ENCODE measurements around the gene ATR. TPM values are rescaled to one million over a fixed set of nuclear protein-coding genes. Genes with fewer than 3 reads are reported as not detected.

Gene ATR
- total RNA-seq, 1 experiment from 2014 or later: 74.4 TPM

DNA sequence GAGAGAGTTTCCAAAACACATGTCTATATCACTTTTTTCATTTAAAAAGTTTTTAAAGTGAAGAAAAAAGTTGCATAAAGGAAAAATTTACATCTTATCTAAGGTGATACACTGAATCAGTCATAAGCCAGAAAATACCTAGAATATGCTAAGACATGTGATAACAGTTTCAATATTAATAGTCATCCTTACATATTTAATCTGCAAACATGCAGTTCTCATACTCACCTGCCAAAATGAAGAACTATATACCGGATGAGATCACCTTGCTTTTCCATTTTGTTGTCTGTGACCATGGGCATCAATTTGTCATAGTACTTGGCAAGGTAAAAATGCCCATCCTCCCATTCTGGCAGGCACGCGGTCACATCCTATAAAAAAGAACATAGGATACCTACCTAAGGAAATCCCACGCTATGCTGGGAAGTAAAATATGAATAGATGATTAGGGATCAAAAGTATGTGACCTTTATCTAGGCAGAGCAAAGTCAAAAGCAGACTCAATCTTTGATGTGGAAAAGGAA, 93.6 kb downstream of the ATR start:
- Histone ChIP-seq H3K79me2 (ENCODE audit: low read length) (no peaks in the 10 kb centered on the region), H3K27ac (ENCODE audit: low read length) (no peak overlapping the region), H3K36me3 (ENCODE audit: insufficient read depth, low read length) (peaks cover 80% of the 10 kb centered on the region), H2AFZ (ENCODE audit: low read length) (no peak overlapping the region), H3K27me3 (ENCODE audit: low read length) (no peaks in the 10 kb centered on the region), H3K4me3 (ENCODE audit: low read length) (no peak overlapping the region), H3K9me3 (ENCODE audit: low read length) (peaks cover 15% of the 10 kb centered on the region), H3K9ac (ENCODE audit: low read length) (no peak overlapping the region), H3K4me2 (ENCODE audit: low read depth, low read length, poor library complexity, severe bottlenecking) (no peak overlapping the region), H3K4me1 (ENCODE audit: low read length) (no peaks in the 10 kb centered on the region), H3K9me2 (replicated peaks; ENCODE audit: insufficient read depth, low read length) (no peaks in the 10 kb centered on the region), H4K20me1 (ENCODE audit: insufficient read depth, low read depth, low read length) (no peaks in the 10 kb centered on the region)
- DNase-seq: no peak

DNA sequence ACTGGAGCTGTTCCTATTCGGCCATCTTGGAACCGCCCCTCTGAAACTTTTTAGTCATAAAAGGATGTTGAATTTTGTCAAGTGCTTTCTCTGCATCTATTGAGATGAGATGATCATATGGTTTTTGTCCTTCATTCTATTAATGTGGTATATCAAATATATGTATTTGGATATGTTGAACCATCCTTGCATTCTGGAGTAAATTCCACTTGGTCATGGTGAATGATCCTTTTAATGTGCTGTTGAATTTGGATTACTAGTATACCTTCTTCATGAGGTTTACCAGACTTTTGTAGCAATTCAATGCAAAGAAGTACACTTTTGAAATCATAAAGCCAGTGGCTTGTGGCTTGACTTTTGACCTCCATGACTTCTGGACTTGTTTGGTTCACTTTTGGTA, 97.3 kb downstream of the ATR start:
- Histone ChIP-seq H3K9ac (ENCODE audit: low read length) (no peak overlapping the region), H4K20me1 (ENCODE audit: insufficient read depth, low read depth, low read length) (no peaks in the 10 kb centered on the region), H3K4me2 (ENCODE audit: low read depth, low read length, poor library complexity, severe bottlenecking) (no peak overlapping the region), H3K36me3 (ENCODE audit: insufficient read depth, low read length) (peaks cover 49% of the 10 kb centered on the region), H2AFZ (ENCODE audit: low read length) (no peak overlapping the region), H3K4me3 (ENCODE audit: low read length) (no peak overlapping the region), H3K9me3 (ENCODE audit: low read length) (peaks cover 15% of the 10 kb centered on the region), H3K27ac (ENCODE audit: low read length) (no peak overlapping the region), H3K4me1 (ENCODE audit: low read length) (no peaks in the 10 kb centered on the region), H3K9me2 (replicated peaks; ENCODE audit: insufficient read depth, low read length) (no peaks in the 10 kb centered on the region), H3K27me3 (ENCODE audit: low read length) (no peaks in the 10 kb centered on the region), H3K79me2 (ENCODE audit: low read length) (no peaks in the 10 kb centered on the region)
- no peak for DNase-seq

DNA sequence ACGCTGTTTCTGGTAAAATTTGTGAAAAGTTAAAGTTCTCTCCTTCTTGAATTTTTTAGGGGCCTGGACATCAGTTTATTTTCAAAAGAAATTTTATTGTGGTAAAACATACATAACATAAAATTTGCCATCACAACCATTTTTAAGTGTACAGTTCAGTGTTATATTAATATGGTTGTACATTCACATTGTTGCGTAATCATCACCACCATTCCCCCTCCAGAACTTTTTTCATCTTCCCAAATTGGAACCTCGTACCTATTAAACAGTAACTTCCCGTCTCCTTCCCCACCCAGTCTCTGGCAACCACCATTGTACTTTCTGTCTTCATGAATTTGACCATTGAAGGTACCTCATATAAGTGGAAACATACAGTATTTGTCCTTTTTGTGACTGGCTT, 107.7 kb downstream of the ATR start:
- no peaks in the 10 kb centered on the region for H3K27me3 ChIP-seq (ENCODE audit: low read length)
- no peak overlapping the region for H3K9ac ChIP-seq (ENCODE audit: low read length)
- no peaks in the 10 kb centered on the region for H3K79me2 ChIP-seq (ENCODE audit: low read length)
- no peak overlapping the region for H2AFZ ChIP-seq (ENCODE audit: low read length)
- H3K27ac ChIP-seq (ENCODE audit: low read length): no peak overlapping the region
- DNase-seq: no peak
- H3K4me3 ChIP-seq (ENCODE audit: low read length): no peak overlapping the region
- H3K36me3 ChIP-seq (ENCODE audit: insufficient read depth, low read length): peaks cover 10% of the 10 kb centered on the region; the same call in 1 of the 2 replicates
- no peak overlapping the region for H3K4me2 ChIP-seq (ENCODE audit: low read depth, low read length, poor library complexity, severe bottlenecking)
- H3K9me3 ChIP-seq (ENCODE audit: low read length): no peaks in the 10 kb centered on the region
- no peaks in the 10 kb centered on the region for H4K20me1 ChIP-seq (ENCODE audit: insufficient read depth, low read depth, low read length)
- H3K9me2 ChIP-seq (replicated peaks; ENCODE audit: insufficient read depth, low read length): no peaks in the 10 kb centered on the region
- peaks cover 5% of the 10 kb centered on the region; the same call in 1 of the 2 replicates for H3K4me1 ChIP-seq (ENCODE audit: low read length)

DNA sequence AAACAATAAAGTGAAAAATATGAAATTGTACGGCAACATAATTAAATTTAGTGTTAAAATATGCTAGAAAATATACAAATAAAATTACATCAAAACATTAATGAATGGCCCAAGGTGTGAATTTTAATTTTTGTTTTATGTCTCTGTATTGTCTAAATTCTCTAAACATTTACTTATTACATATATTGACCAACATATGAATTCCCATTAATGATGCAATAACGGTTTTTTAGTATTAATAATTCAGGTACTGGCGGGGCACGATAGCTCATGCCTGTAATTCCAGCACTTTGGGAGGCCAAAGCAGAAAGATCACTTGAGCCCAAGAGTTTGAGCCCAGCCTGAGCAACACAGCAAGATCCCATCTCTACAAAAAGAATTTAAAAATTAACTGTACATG, 110.1 kb downstream of the ATR start:
- Histone ChIP-seq H3K9ac (ENCODE audit: low read length) (no peak overlapping the region), H3K9me3 (ENCODE audit: low read length) (no peaks in the 10 kb centered on the region), H3K4me1 (ENCODE audit: low read length) (peaks cover 5% of the 10 kb centered on the region; the same call in 1 of the 2 replicates), H4K20me1 (ENCODE audit: insufficient read depth, low read depth, low read length) (no peaks in the 10 kb centered on the region), H3K4me2 (ENCODE audit: low read depth, low read length, poor library complexity, severe bottlenecking) (no peak overlapping the region), H3K4me3 (ENCODE audit: low read length) (no peak overlapping the region), H3K79me2 (ENCODE audit: low read length) (no peaks in the 10 kb centered on the region), H3K9me2 (replicated peaks; ENCODE audit: insufficient read depth, low read length) (no peaks in the 10 kb centered on the region), H3K27me3 (ENCODE audit: low read length) (no peaks in the 10 kb centered on the region), H2AFZ (ENCODE audit: low read length) (no peak overlapping the region), H3K36me3 (ENCODE audit: insufficient read depth, low read length) (peaks cover 8% of the 10 kb centered on the region; the same call in 1 of the 2 replicates), H3K27ac (ENCODE audit: low read length) (no peak overlapping the region)
- no peak for DNase-seq

DNA sequence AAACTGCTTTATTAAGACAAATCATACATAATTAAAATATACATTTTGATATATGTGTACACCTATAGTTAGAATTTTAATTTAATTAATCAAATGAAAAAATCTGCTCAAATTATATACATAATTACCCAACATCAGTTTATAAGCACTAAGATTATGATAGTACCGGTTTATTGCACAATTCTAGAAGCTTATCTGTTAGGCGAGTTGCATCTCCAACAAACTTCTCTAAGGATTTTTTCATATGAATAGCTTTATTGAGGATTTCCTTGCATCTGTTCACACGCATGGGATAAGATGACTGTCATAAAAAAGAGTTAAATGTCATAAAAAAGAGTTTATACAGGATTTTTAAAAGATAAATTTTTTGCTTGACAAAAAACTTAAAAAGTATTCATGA, 110.8 kb downstream of the ATR start:
- peaks cover 1% of the 10 kb centered on the region; the same call in 1 of the 2 replicates for H3K4me1 ChIP-seq (ENCODE audit: low read length)
- H3K9ac ChIP-seq (ENCODE audit: low read length): no peak overlapping the region
- no peaks in the 10 kb centered on the region for H3K9me2 ChIP-seq (replicated peaks; ENCODE audit: insufficient read depth, low read length)
- no peak overlapping the region for H3K27ac ChIP-seq (ENCODE audit: low read length)
- DNase-seq: no peak
- H3K36me3 ChIP-seq (ENCODE audit: insufficient read depth, low read length): peaks cover 13% of the 10 kb centered on the region; the same call in 1 of the 2 replicates
- no peaks in the 10 kb centered on the region for H4K20me1 ChIP-seq (ENCODE audit: insufficient read depth, low read depth, low read length)
- no peak overlapping the region for H3K4me2 ChIP-seq (ENCODE audit: low read depth, low read length, poor library complexity, severe bottlenecking)
- H3K79me2 ChIP-seq (ENCODE audit: low read length): no peaks in the 10 kb centered on the region
- no peak overlapping the region for H3K4me3 ChIP-seq (ENCODE audit: low read length)
- no peaks in the 10 kb centered on the region for H3K27me3 ChIP-seq (ENCODE audit: low read length)
- no peaks in the 10 kb centered on the region for H3K9me3 ChIP-seq (ENCODE audit: low read length)
- no peak overlapping the region for H2AFZ ChIP-seq (ENCODE audit: low read length)

DNA sequence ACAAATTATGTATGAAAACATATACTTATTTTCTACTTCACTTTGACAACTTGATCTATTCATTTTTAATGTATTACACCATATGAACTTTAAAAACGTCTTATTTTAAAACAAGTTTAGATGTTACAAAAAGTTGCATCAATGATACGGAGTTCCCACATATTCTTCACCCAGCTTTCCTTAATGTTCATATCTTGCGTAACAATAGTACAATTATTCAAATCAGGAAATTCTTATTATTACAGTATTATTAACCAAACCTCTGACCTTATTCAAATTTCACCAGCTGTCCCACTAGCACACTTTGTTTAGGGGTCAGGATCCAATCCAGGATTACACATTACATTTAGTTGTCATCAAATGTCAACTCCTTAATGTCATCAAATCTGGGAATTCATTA, 117.8 kb downstream of the ATR start:
- Histone ChIP-seq H3K27me3 (ENCODE audit: low read length) (no peaks in the 10 kb centered on the region), H3K27ac (ENCODE audit: low read length) (no peak overlapping the region), H3K9ac (ENCODE audit: low read length) (no peak overlapping the region), H3K4me1 (ENCODE audit: low read length) (no peaks in the 10 kb centered on the region), H4K20me1 (ENCODE audit: insufficient read depth, low read depth, low read length) (no peaks in the 10 kb centered on the region), H2AFZ (ENCODE audit: low read length) (no peak overlapping the region), H3K79me2 (ENCODE audit: low read length) (no peaks in the 10 kb centered on the region), H3K9me3 (ENCODE audit: low read length) (no peaks in the 10 kb centered on the region), H3K36me3 (ENCODE audit: insufficient read depth, low read length) (peaks cover 56% of the 10 kb centered on the region), H3K4me3 (ENCODE audit: low read length) (no peak overlapping the region), H3K4me2 (ENCODE audit: low read depth, low read length, poor library complexity, severe bottlenecking) (no peak overlapping the region), H3K9me2 (replicated peaks; ENCODE audit: insufficient read depth, low read length) (no peaks in the 10 kb centered on the region)
- DNase-seq: no peak

DNA sequence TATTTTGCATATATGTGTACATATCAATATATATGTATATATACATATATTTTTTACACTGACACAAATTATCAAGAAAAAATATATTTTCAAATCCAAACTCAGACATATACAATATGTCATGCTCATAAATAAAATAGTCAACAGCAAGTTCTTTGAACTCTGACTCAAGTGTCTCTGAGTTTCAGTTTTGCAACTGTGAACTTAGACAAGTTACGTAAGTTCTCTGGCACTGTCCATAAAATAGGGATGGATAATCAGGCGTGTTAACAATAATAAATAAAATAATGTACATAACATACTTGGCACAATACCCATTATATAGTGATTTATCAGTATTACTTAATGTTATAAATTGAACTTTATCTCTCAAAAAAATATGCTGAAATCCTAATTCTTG, 118.6 kb downstream of the ATR start:
- Histone ChIP-seq H3K4me3 (ENCODE audit: low read length) (no peak overlapping the region), H3K36me3 (ENCODE audit: insufficient read depth, low read length) (peaks cover 56% of the 10 kb centered on the region)

DNA sequence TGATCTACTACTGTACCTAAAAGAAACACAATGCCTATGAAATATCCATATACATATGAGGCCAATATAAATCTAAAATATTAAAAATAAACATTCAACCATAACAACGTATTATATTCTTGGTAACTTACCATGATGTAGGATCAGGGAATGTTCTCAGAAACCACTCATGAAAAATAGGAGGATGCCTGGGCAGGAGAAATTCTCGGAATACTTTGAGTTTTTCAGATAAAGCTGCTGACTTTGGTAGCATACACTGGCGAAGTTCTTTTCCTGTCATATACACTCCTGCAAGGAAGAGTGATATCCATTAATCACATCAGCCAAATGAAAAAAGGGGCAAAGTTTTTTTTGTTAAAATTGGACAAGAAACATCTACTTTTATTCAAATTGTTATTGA, 119.4 kb downstream of the ATR start:
- H2AFZ ChIP-seq (ENCODE audit: low read length): no peak overlapping the region
- H3K27ac ChIP-seq (ENCODE audit: low read length): no peak overlapping the region
- H3K36me3 ChIP-seq (ENCODE audit: insufficient read depth, low read length): peaks cover 52% of the 10 kb centered on the region
- no peak overlapping the region for H3K4me3 ChIP-seq (ENCODE audit: low read length)
- no peak for DNase-seq
- no peak overlapping the region for H3K9ac ChIP-seq (ENCODE audit: low read length)
- H3K9me3 ChIP-seq (ENCODE audit: low read length): no peaks in the 10 kb centered on the region
- H4K20me1 ChIP-seq (ENCODE audit: insufficient read depth, low read depth, low read length): no peaks in the 10 kb centered on the region
- no peak overlapping the region for H3K4me2 ChIP-seq (ENCODE audit: low read depth, low read length, poor library complexity, severe bottlenecking)
- no peaks in the 10 kb centered on the region for H3K27me3 ChIP-seq (ENCODE audit: low read length)
- no peaks in the 10 kb centered on the region for H3K9me2 ChIP-seq (replicated peaks; ENCODE audit: insufficient read depth, low read length)
- no peaks in the 10 kb centered on the region for H3K4me1 ChIP-seq (ENCODE audit: low read length)
- no peaks in the 10 kb centered on the region for H3K79me2 ChIP-seq (ENCODE audit: low read length)

More for the DNA sequence above, 118.6 kb downstream of the ATR start:
- Histone ChIP-seq H3K9me3 (ENCODE audit: low read length) (no peaks in the 10 kb centered on the region), H3K79me2 (ENCODE audit: low read length) (no peaks in the 10 kb centered on the region), H3K9me2 (replicated peaks; ENCODE audit: insufficient read depth, low read length) (no peaks in the 10 kb centered on the region), H3K27ac (ENCODE audit: low read length) (no peak overlapping the region), H2AFZ (ENCODE audit: low read length) (no peak overlapping the region), H3K9ac (ENCODE audit: low read length) (no peak overlapping the region), H4K20me1 (ENCODE audit: insufficient read depth, low read depth, low read length) (no peaks in the 10 kb centered on the region), H3K4me2 (ENCODE audit: low read depth, low read length, poor library complexity, severe bottlenecking) (no peak overlapping the region), H3K4me1 (ENCODE audit: low read length) (no peaks in the 10 kb centered on the region), H3K27me3 (ENCODE audit: low read length) (no peaks in the 10 kb centered on the region)
- no peak for DNase-seq
